Endothelial cell of umbilical vein (primary cell): ENCODE data around the gene BCL2A1.

Source experiments
- CTCF ChIP-seq, 2 donors: IDR thresholded peaks; 1 replicate in 1 of 2; 2 replicates in 1 of 2; pipeline ENCODE4 v1.5.1; 2011; ENCODE audit warnings: low read length in 2 of 2, mild to moderate bottlenecking in 2 of 2, moderate library complexity in 2 of 2, control low read depth in 1 of 2, inconsistent platforms in 1 of 2, low read depth in 1 of 2; ENCODE audit not compliant: insufficient read depth in 1 of 2; ENCODE audit errors: extremely low read depth in 1 of 2
- EZH2 ChIP-seq: IDR thresholded peaks from 2 replicates; pipeline ENCODE4 v1.6.1; 2012; ENCODE audit warnings: borderline replicate concordance, low read depth, mild to moderate bottlenecking, moderate library complexity, low read length, inconsistent platforms; ENCODE audit not compliant: severe bottlenecking
- FOS ChIP-seq: IDR thresholded peaks from 2 replicates; pipeline ENCODE4 v1.6.1; 2011; ENCODE audit warnings: mild to moderate bottlenecking, low read length, moderate library complexity, borderline replicate concordance; ENCODE audit not compliant: insufficient read depth
- JUN ChIP-seq: IDR thresholded peaks from 2 replicates; pipeline ENCODE4 v1.6.1; 2011; ENCODE audit warnings: borderline replicate concordance, low read depth; ENCODE audit not compliant: insufficient read length, insufficient read depth
- MAX ChIP-seq: IDR thresholded peaks from 2 replicates; pipeline ENCODE4 v1.6.1; 2011; ENCODE audit not compliant: insufficient read depth, insufficient read length
- MYC ChIP-seq: IDR thresholded peaks from one replicate; pipeline ENCODE4 v1.6.1; 2011; ENCODE audit warnings: mild to moderate bottlenecking, low read depth, low read length
- POLR2A ChIP-seq: IDR thresholded peaks from 2 replicates; pipeline ENCODE4 v1.6.1; 2012; ENCODE audit warnings: low read depth, mild to moderate bottlenecking, control low read depth, low read length
- POLR2AphosphoS5 ChIP-seq: IDR thresholded peaks from 2 replicates; pipeline ENCODE4 v1.6.1; 2012; ENCODE audit warnings: low read depth, mild to moderate bottlenecking, control low read depth, low read length, moderate library complexity; ENCODE audit not compliant: insufficient read depth

- TF ChIP-seq CTCF (IDR thresholded peaks at IDR 0.05; ENCODE audit: extremely low read depth in 1 of 2, insufficient read depth in 1 of 2, low read depth in 1 of 2, low read length in 2 of 2) (no peak), MAX (no peak), POLR2A (no peak), POLR2AphosphoS5 (no peak), FOS (no peak), MYC (no peak), JUN (no peak), EZH2 (no peak)
These were observed 10.3 kb downstream of the BCL2A1 start for GRCh38 chr15:79960502-79961212.
